ENCODE results near the gene OTUD3. TPM values are rescaled to one million over a fixed set of nuclear protein-coding genes. Genes with fewer than 3 reads are reported as not detected.
A peak's percentile ranks its signal among the peaks of the same experiment; 100 is the strongest.

Gene OTUD3
- total and polyA plus RNA-seq, 2 of the 13 experiments (the other 11 are each of a cell fraction or from before 2014, with no cell fraction given) = 5.2 to 7.5 TPM

- no peak for ATAC-seq
Measured at GRCh38 chr1:19932866-19933265, 50.7 kb downstream of the OTUD3 start.

GRCh38 chr1:19934336-19934735 lies 52.1 kb downstream of the OTUD3 start:
- no peak overlapping the region for H2AFZ ChIP-seq (ENCODE audit: low read length)
- no peaks in the 10 kb centered on the region; a peak in 1 of 5 replicates for H3K36me3 ChIP-seq (replicated peaks in 1 of 2; ENCODE audit: control insufficient read depth in 1 of 2, insufficient read depth in 2 of 2, low read length in 2 of 2)
- no peak overlapping the region for H3K27ac ChIP-seq (ENCODE audit: extremely low read length, insufficient read depth, low read length)
- H3K9me3 ChIP-seq (ENCODE audit: low read length) = peaks cover 39% of the 10 kb centered on the region
- TF ChIP-seq, protein P1, sequence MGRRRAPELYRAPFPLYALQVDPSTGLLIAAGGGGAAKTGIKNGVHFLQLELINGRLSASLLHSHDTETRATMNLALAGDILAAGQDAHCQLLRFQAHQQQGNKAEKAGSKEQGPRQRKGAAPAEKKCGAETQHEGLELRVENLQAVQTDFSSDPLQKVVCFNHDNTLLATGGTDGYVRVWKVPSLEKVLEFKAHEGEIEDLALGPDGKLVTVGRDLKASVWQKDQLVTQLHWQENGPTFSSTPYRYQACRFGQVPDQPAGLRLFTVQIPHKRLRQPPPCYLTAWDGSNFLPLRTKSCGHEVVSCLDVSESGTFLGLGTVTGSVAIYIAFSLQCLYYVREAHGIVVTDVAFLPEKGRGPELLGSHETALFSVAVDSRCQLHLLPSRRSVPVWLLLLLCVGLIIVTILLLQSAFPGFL (CRISPR knock-in tag; IDR thresholded peaks at IDR 0.05) = no peak
- ChIA-PET CTCF (ENCODE audit: low intra/inter-chr PET ratio, low total read pairs) (no interaction called here), POLR2A (no interaction called here)
- peaks cover 42% of the 10 kb centered on the region for H3K4me1 ChIP-seq (ENCODE audit: insufficient read depth, low read length)
- H4K20me1 ChIP-seq (ENCODE audit: insufficient read depth, low read length) = no peaks in the 10 kb centered on the region
- in situ Hi-C loops (cut with HindIII; ENCODE audit: extremely low pct_ligation_motif_present, low pct_unique_long_range_greater_than_20kb) = no loop called here
- H3K27me3 ChIP-seq (ENCODE audit: control insufficient read depth in 1 of 2, insufficient read depth in 2 of 2, low read length in 2 of 2) = no peaks in the 10 kb centered on the region
- DNase-seq (ENCODE audit: low spot score) (no peak), FAIRE-seq (no peak), ATAC-seq (no peak)
- no peak overlapping the region for H3K4me3 ChIP-seq (replicated peaks in 1 of 3; ENCODE audit: insufficient read depth in 1 of 3, low read depth in 2 of 3, low read length in 3 of 3)
- no peaks in the 10 kb centered on the region for H3K79me2 ChIP-seq (ENCODE audit: insufficient read depth, low read length)
- WGBS (ENCODE audit: low lambda C conversion rate) = 57% methylated on average over 1 of the region's 7 CpGs
- intact Hi-C loops (cut with micrococcal nuclease; ENCODE audit: unreplicated experiment) = no loop called here
- H3K4me2 ChIP-seq (ENCODE audit: low read depth, low read length) = no peak overlapping the region
- no TSS peak for BruUV-seq (replicated peaks)
- no peak overlapping the region for H3K9ac ChIP-seq (ENCODE audit: insufficient read depth, low read depth, low read length)

More at GRCh38 chr1:19932866-19933265, 50.7 kb downstream of the OTUD3 start:
- Histone ChIP-seq H3K4me3 (replicated peaks in 1 of 3; ENCODE audit: insufficient read depth in 1 of 3, low read depth in 2 of 3, low read length in 3 of 3) (no peak overlapping the region), H2AFZ (ENCODE audit: low read length) (no peak overlapping the region), H3K4me1 (ENCODE audit: insufficient read depth, low read length) (peaks cover 55% of the 10 kb centered on the region), H3K27ac (ENCODE audit: extremely low read length, insufficient read depth, low read length) (no peak overlapping the region), H3K4me2 (ENCODE audit: low read depth, low read length) (no peak overlapping the region), H3K79me2 (ENCODE audit: insufficient read depth, low read length) (no peaks in the 10 kb centered on the region), H3K9me3 (ENCODE audit: low read length) (peaks cover 40% of the 10 kb centered on the region), H3K27me3 (ENCODE audit: control insufficient read depth in 1 of 2, insufficient read depth in 2 of 2, low read length in 2 of 2) (no peaks in the 10 kb centered on the region), H3K9ac (ENCODE audit: insufficient read depth, low read depth, low read length) (no peak overlapping the region), H4K20me1 (ENCODE audit: insufficient read depth, low read length) (no peaks in the 10 kb centered on the region), H3K36me3 (replicated peaks in 1 of 2; ENCODE audit: control insufficient read depth in 1 of 2, insufficient read depth in 2 of 2, low read length in 2 of 2) (no peaks in the 10 kb centered on the region; a peak in 1 of 5 replicates)
- DNase-seq (ENCODE audit: low spot score) = no peak
- ChIA-PET CTCF (ENCODE audit: low intra/inter-chr PET ratio, low total read pairs) (no interaction called here), POLR2A (no interaction called here)
- intact Hi-C loops (cut with micrococcal nuclease; ENCODE audit: unreplicated experiment) = no loop called here
- no peak for FAIRE-seq
- peak; percentile 81 for TF ChIP-seq CREB1 (IDR thresholded peaks at IDR 0.05)
- no peak for TF ChIP-seq CREB1 (CRISPR knock-in tag; IDR thresholded peaks at IDR 0.05)
- no peak for TF ChIP-seq HNRNPH1 (optimal IDR thresholded peaks at IDR 0.05; ENCODE audit: low read depth, low read length)
- 0% methylated on average over 1 of the region's 1 CpG for WGBS (ENCODE audit: low lambda C conversion rate)
- in situ Hi-C loops (cut with HindIII; ENCODE audit: extremely low pct_ligation_motif_present, low pct_unique_long_range_greater_than_20kb) = no loop called here
- no TSS peak for BruUV-seq (replicated peaks)
